ENCODE data around the gene STK32B.

The STK32B gene

GRCh38 chr4:5463936-5464650 lies 412.8 kb downstream of the STK32B start:
- H3K4me3 ChIP-seq (ENCODE audit: low read length): no peak overlapping the region
- no peak for DNase-seq (ENCODE audit: low read depth, low spot score)

GRCh38 chr4:5465529-5465928 lies 414.2 kb downstream of the STK32B start:
- no peak for DNase-seq (ENCODE audit: low read depth, low spot score)
- no peak overlapping the region for H3K4me3 ChIP-seq (ENCODE audit: low read length)

GRCh38 chr4:5465956-5466355 lies 414.7 kb downstream of the STK32B start:
- DNase-seq (ENCODE audit: low read depth, low spot score): no peak
- no peak overlapping the region for H3K4me3 ChIP-seq (ENCODE audit: low read length)

GRCh38 chr4:5467111-5467510 lies 415.8 kb downstream of the STK32B start:
- DNase-seq (ENCODE audit: low read depth, low spot score): no peak
- no peak overlapping the region for H3K4me3 ChIP-seq (ENCODE audit: low read length)

- no peak overlapping the region for H3K4me3 ChIP-seq (ENCODE audit: low read length)
- no peak for DNase-seq (ENCODE audit: low read depth, low spot score)
These were observed 418.0 kb downstream of the STK32B start for GRCh38 chr4:5469151-5469775.

- no peak for DNase-seq (ENCODE audit: low read depth, low spot score)
These were observed 418.6 kb downstream of the STK32B start for GRCh38 chr4:5469861-5470260.

GRCh38 chr4:5470318-5471198 lies 419.3 kb downstream of the STK32B start:
- DNase-seq (ENCODE audit: low read depth, low spot score): peak; percentile 11
- no peak overlapping the region for H3K4me3 ChIP-seq (ENCODE audit: low read length)

More at GRCh38 chr4:5469861-5470260, 418.6 kb downstream of the STK32B start:
- H3K4me3 ChIP-seq (ENCODE audit: low read length): no peak overlapping the region

GRCh38 chr4:5471206-5471605 lies 419.9 kb downstream of the STK32B start:
- DNase-seq (ENCODE audit: low read depth, low spot score): no peak
- no peak overlapping the region for H3K4me3 ChIP-seq (ENCODE audit: low read length)

GRCh38 chr4:5471691-5472090 lies 420.4 kb downstream of the STK32B start:
- DNase-seq (ENCODE audit: low read depth, low spot score): no peak
- no peak overlapping the region for H3K4me3 ChIP-seq (ENCODE audit: low read length)

GRCh38 chr4:5472160-5472591 lies 420.9 kb downstream of the STK32B start:
- no peak overlapping the region for H3K4me3 ChIP-seq (ENCODE audit: low read length)
- no peak for DNase-seq (ENCODE audit: low read depth, low spot score)

GRCh38 chr4:5473125-5473524 lies 421.8 kb downstream of the STK32B start:
- H3K4me3 ChIP-seq (ENCODE audit: low read length): no peak overlapping the region
- no peak for DNase-seq (ENCODE audit: low read depth, low spot score)

- H3K4me3 ChIP-seq (ENCODE audit: low read length): no peak overlapping the region
- DNase-seq (ENCODE audit: low read depth, low spot score): no peak
These were observed 423.5 kb downstream of the STK32B start for GRCh38 chr4:5474756-5475155.

- no peak for DNase-seq (ENCODE audit: low read depth, low spot score)
These were observed 426.3 kb downstream of the STK32B start for GRCh38 chr4:5477613-5478012.

GRCh38 chr4:5478169-5478568 lies 426.9 kb downstream of the STK32B start:
- DNase-seq (ENCODE audit: low read depth, low spot score): no peak

More at GRCh38 chr4:5477613-5478012, 426.3 kb downstream of the STK32B start:
- H3K4me3 ChIP-seq (ENCODE audit: low read length): no peak overlapping the region

GRCh38 chr4:5478697-5479096 lies 427.4 kb downstream of the STK32B start:
- DNase-seq (ENCODE audit: low read depth, low spot score): no peak

More at GRCh38 chr4:5478169-5478568, 426.9 kb downstream of the STK32B start:
- H3K4me3 ChIP-seq (ENCODE audit: low read length): no peak overlapping the region

GRCh38 chr4:5479518-5480060 lies 428.3 kb downstream of the STK32B start:
- no peak overlapping the region for H3K4me3 ChIP-seq (ENCODE audit: low read length)
- no peak for DNase-seq (ENCODE audit: low read depth, low spot score)

More at GRCh38 chr4:5478697-5479096, 427.4 kb downstream of the STK32B start:
- H3K4me3 ChIP-seq (ENCODE audit: low read length): no peak overlapping the region

GRCh38 chr4:5488413-5488812 lies 437.1 kb downstream of the STK32B start:
- no peak overlapping the region for H3K4me3 ChIP-seq (ENCODE audit: low read length)
- DNase-seq (ENCODE audit: low read depth, low spot score): no peak

- H3K4me3 ChIP-seq (ENCODE audit: low read length): no peak overlapping the region
- DNase-seq (ENCODE audit: low read depth, low spot score): no peak
These were observed 438.0 kb downstream of the STK32B start for GRCh38 chr4:5489260-5489659.

- H3K4me3 ChIP-seq (ENCODE audit: low read length): no peak overlapping the region
- DNase-seq (ENCODE audit: low read depth, low spot score): no peak
These were observed 446.2 kb downstream of the STK32B start for GRCh38 chr4:5497489-5497888.
